ENCODE measurements around the gene ASTE1. TPM values are rescaled to one million over a fixed set of nuclear protein-coding genes. Genes with fewer than 3 reads are reported as not detected.

The ASTE1 gene
- total and polyA plus RNA-seq, 2 donors from 2014 or later, result 3.9 to 8.9 TPM

DNA sequence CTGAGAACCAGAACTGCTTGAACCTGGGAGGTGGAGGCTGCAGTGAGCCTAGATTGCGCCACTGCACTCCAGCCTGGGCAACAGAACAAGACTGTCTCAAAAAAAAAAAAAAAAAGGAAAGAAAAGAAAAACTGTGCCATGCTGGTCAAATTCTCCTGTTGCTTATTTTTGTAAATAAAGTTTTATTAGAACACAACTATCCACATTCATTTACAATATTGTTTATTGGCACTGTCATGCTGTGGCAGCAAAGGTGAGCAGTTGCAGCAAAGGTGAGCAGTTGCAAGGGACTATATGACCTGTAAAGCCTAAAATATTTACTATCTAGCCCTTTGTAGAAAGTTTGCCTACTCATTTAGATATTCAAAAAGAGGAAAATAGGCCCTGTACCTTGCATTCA lies 18.3 kb downstream of the ASTE1 start:
- DNase-seq, result no peak
- Histone ChIP-seq H3K9ac (ENCODE audit: low read length in 3 of 3) (no peak overlapping the region), H3K9me3 (ENCODE audit: control insufficient read depth in 2 of 3, insufficient read depth in 1 of 3, low read length in 3 of 3) (no peaks in the 10 kb centered on the region), H3K4me3 (ENCODE audit: low read length in 3 of 3) (no peak overlapping the region), H3K4me1 (ENCODE audit: control insufficient read depth in 2 of 3, insufficient read depth in 2 of 3, low read depth in 1 of 3, low read length in 3 of 3) (no peaks in the 10 kb centered on the region), H3K36me3 (ENCODE audit: control insufficient read depth in 2 of 3, insufficient read depth in 3 of 3, low read length in 3 of 3) (peaks cover 2 to 6% (median 4%) of the 10 kb centered on the region in 3 donors), H3K27ac (ENCODE audit: low read depth in 2 of 2, low read length in 2 of 2) (no peak overlapping the region), H3K27me3 (ENCODE audit: control insufficient read depth, insufficient read depth, low read length) (no peaks in the 10 kb centered on the region)
- intact Hi-C loops (cut with DNase I), result no loop called here
- FAIRE-seq, result no peak
- TF ChIP-seq, protein P1, sequence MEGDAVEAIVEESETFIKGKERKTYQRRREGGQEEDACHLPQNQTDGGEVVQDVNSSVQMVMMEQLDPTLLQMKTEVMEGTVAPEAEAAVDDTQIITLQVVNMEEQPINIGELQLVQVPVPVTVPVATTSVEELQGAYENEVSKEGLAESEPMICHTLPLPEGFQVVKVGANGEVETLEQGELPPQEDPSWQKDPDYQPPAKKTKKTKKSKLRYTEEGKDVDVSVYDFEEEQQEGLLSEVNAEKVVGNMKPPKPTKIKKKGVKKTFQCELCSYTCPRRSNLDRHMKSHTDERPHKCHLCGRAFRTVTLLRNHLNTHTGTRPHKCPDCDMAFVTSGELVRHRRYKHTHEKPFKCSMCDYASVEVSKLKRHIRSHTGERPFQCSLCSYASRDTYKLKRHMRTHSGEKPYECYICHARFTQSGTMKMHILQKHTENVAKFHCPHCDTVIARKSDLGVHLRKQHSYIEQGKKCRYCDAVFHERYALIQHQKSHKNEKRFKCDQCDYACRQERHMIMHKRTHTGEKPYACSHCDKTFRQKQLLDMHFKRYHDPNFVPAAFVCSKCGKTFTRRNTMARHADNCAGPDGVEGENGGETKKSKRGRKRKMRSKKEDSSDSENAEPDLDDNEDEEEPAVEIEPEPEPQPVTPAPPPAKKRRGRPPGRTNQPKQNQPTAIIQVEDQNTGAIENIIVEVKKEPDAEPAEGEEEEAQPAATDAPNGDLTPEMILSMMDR (IDR thresholded peaks at IDR 0.05; ENCODE audit: borderline replicate concordance, extremely low read depth, insufficient read depth), result no peak

DNA sequence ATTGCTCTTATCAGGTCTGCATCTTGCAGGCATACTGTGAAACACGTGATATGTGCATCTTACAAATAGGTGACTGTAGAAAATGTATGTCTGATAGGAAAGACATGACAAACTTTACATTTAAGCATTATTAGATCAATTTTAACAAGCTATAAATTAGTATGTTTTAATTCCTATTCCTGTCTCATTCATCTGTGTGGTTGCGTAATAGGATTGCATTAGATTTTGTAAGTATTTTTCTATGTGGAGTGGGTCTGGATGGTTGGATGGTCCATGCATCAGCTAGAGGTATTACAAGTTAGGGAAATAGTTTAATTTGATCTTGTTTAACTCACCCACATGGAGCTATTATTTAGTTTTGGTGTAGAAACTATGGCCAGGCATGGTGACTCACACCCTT lies 18.8 kb downstream of the ASTE1 start:
- Histone ChIP-seq H3K27me3 (ENCODE audit: control insufficient read depth, insufficient read depth, low read length) (no peaks in the 10 kb centered on the region), H3K4me3 (ENCODE audit: low read length in 3 of 3) (no peak overlapping the region), H3K36me3 (ENCODE audit: control insufficient read depth in 2 of 3, insufficient read depth in 3 of 3, low read length in 3 of 3) (peaks cover 2 to 6% (median 4%) of the 10 kb centered on the region in 3 donors), H3K9ac (ENCODE audit: low read length in 3 of 3) (no peak overlapping the region), H3K4me1 (ENCODE audit: control insufficient read depth in 2 of 3, insufficient read depth in 2 of 3, low read depth in 1 of 3, low read length in 3 of 3) (no peaks in the 10 kb centered on the region), H3K9me3 (ENCODE audit: control insufficient read depth in 2 of 3, insufficient read depth in 1 of 3, low read length in 3 of 3) (no peaks in the 10 kb centered on the region), H3K27ac (ENCODE audit: low read depth in 2 of 2, low read length in 2 of 2) (no peak overlapping the region)
- DNase-seq (no peak), FAIRE-seq (no peak)
- TF ChIP-seq, protein P1 (IDR thresholded peaks at IDR 0.05; ENCODE audit: borderline replicate concordance, extremely low read depth, insufficient read depth), result no peak
- intact Hi-C loops (cut with DNase I), result no loop called here

DNA sequence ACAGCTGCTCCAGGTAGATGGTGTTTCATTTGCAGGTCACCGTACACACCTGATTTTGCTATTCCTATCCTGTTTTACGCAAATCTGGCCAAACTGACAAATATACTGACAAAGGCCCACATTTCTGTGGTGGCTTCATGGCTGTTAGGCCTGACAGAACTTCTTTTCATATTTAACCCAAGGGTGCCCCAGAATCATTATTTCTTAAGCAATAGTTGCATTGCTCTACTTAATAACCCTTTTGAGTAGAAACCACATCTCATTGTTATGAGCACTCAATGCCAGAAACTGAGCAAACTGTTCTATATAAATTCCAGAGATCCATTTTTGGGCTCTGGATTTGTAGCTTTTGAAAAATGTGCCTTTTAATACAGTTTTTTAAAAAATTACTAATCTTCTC lies 19.4 kb downstream of the ASTE1 start:
- no peak for DNase-seq
- intact Hi-C loops (cut with DNase I), result no loop called here
- Histone ChIP-seq H3K4me3 (ENCODE audit: low read length in 3 of 3) (no peak overlapping the region), H3K9ac (ENCODE audit: low read length in 3 of 3) (no peak overlapping the region), H3K4me1 (ENCODE audit: control insufficient read depth in 2 of 3, insufficient read depth in 2 of 3, low read depth in 1 of 3, low read length in 3 of 3) (no peaks in the 10 kb centered on the region), H3K27ac (ENCODE audit: low read depth in 2 of 2, low read length in 2 of 2) (no peak overlapping the region), H3K36me3 (ENCODE audit: control insufficient read depth in 2 of 3, insufficient read depth in 3 of 3, low read length in 3 of 3) (peaks cover 2 to 6% (median 4%) of the 10 kb centered on the region in 3 donors), H3K27me3 (ENCODE audit: control insufficient read depth, insufficient read depth, low read length) (no peaks in the 10 kb centered on the region), H3K9me3 (ENCODE audit: control insufficient read depth in 2 of 3, insufficient read depth in 1 of 3, low read length in 3 of 3) (no peaks in the 10 kb centered on the region)
- FAIRE-seq, result no peak
- TF ChIP-seq, protein P1 (IDR thresholded peaks at IDR 0.05; ENCODE audit: borderline replicate concordance, extremely low read depth, insufficient read depth), result no peak

DNA sequence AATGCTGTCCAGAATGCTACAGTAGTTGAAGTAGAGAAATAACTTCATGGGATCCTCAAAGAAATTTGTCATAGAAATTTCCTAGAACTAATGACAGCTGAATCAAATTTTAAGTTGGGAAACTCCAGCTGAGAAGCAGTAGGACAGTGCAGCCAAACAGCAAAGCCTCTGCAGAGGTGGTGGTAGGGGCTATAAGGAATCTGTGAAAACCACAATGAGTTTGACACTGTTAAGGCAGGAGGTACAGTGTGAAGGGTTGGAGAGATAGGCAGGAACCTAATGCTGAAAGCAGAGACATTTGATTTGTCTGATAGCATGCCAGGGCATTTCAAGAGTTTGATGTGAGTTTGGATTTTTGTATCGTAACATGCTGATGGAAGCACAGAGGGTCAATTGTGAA lies 22.0 kb downstream of the ASTE1 start:
- no peak overlapping the region for H3K9ac ChIP-seq (ENCODE audit: low read length in 3 of 3)
- TF ChIP-seq, protein P1 (IDR thresholded peaks at IDR 0.05; ENCODE audit: borderline replicate concordance, extremely low read depth, insufficient read depth), result no peak
- no peaks in the 10 kb centered on the region for H3K4me1 ChIP-seq (ENCODE audit: control insufficient read depth in 2 of 3, insufficient read depth in 2 of 3, low read depth in 1 of 3, low read length in 3 of 3)
- FAIRE-seq, result no peak
- DNase-seq, result no peak
- H3K36me3 ChIP-seq (ENCODE audit: control insufficient read depth in 2 of 3, insufficient read depth in 3 of 3, low read length in 3 of 3), result peaks cover 2 to 6% (median 2%) of the 10 kb centered on the region in 3 donors
- no peaks in the 10 kb centered on the region for H3K27me3 ChIP-seq (ENCODE audit: control insufficient read depth, insufficient read depth, low read length)
- intact Hi-C loops (cut with DNase I), result no loop called here
- no peak overlapping the region for H3K27ac ChIP-seq (ENCODE audit: low read depth in 2 of 2, low read length in 2 of 2)
- no peak overlapping the region for H3K4me3 ChIP-seq (ENCODE audit: low read length in 3 of 3)
- no peaks in the 10 kb centered on the region for H3K9me3 ChIP-seq (ENCODE audit: control insufficient read depth in 2 of 3, insufficient read depth in 1 of 3, low read length in 3 of 3)

Data from kidney (tissue), 14 donors.